Thyroid gland (tissue), 4 donors: ENCODE measurements around the gene CDC42SE1. TPM values are rescaled to one million over a fixed set of nuclear protein-coding genes. Genes with fewer than 3 reads are reported as not detected.

Experiments
- DNase-seq, 2 donors: peaks; one replicate each; pipeline ENCODE4 v3.0.0-alpha.2; 2019
- H3K27ac ChIP-seq, 3 donors: fragments of 200-600 bp; sonication (generic); 1 replicate in 2 of 3; 2 replicates in 1 of 3; pipeline ENCODE4 v1.5.1; 2016 to 2019; ENCODE audit warnings: mild to moderate bottlenecking in 1 of 3, moderate library complexity in 1 of 3
- H3K27me3 ChIP-seq: fragments of 200-600 bp; sonication (generic); one replicate; pipeline ENCODE4 v1.5.1; 2019
- H3K36me3 ChIP-seq, 2 donors: fragments of 200-600 bp; sonication (generic); one replicate each; pipeline ENCODE4 v1.5.1; 2016 to 2019
- H3K4me1 ChIP-seq, 2 donors: fragments of 200-600 bp; sonication (generic); one replicate each; pipeline ENCODE4 v1.5.1; 2017 to 2019
- H3K4me3 ChIP-seq, 3 donors: fragments of 200-600 bp; sonication (generic); replicated peaks in 1 of 3; 1 replicate in 2 of 3; 2 replicates in 1 of 3; pipeline ENCODE4 v1.5.1; 2016; ENCODE audit warnings: mild to moderate bottlenecking in 1 of 3
- H3K9me3 ChIP-seq: fragments of 200-600 bp; sonication (generic); one replicate; pipeline ENCODE4 v1.5.1; 2017
- CTCF ChIP-seq, 6 experiments: fragments of 200-600 bp in 3 of 6; fragments of 450-650 bp in 3 of 6; sonication (generic) in 3 of 6; IDR thresholded peaks; one replicate each; pipeline ENCODE4 v1.5.1; 2016 to 2019; ENCODE audit warnings: antibody characterized with exemption in 6 of 6, mild to moderate bottlenecking in 2 of 6, inconsistent platforms in 1 of 6, moderate library complexity in 1 of 6
- POLR2A ChIP-seq, 2 donors: fragments of 450-650 bp; IDR thresholded peaks; one replicate each; pipeline ENCODE4 v1.6.1; 2017; ENCODE audit warnings: antibody characterized with exemption in 2 of 2, mild to moderate bottlenecking in 2 of 2, moderate library complexity in 1 of 2
- WGBS, 2 donors: methylation state at CpG; one replicate each; pipeline ENCODE4 v1.1.5; 2017; 5-methylcytosine and 5-hydroxymethylcytosine counted together
- intact Hi-C: fragments of 100-400 bp; cut with DNase I; formaldehyde crosslinking; loops from one replicate; pipeline ENCODE4 v1.15.1; 2023
- total RNA-seq, 4 donors: library from RNA; depleted of rRNA; stranded (reverse); fragments of >200 nt; gene quantifications; one replicate each; pipeline ENCODE4 v1.2.3, GENCODE V29; 2016

CDC42SE1 gene
- total RNA-seq, 4 donors from 2014 or later, result 64.9 to 95.3 (median 82.2) TPM

GRCh38 chr1:151009674-151010345 is 49.6 kb downstream of the CDC42SE1 start:
- no peak for DNase-seq
- Histone ChIP-seq H3K9me3 (no peaks in the 10 kb centered on the region), H3K27ac (peak overlapping the region; percentile 92 to 98 (median 96)), H3K27me3 (no peaks in the 10 kb centered on the region), H3K4me1 (peaks cover 62 to 63% of the 10 kb centered on the region in 2 donors), H3K36me3 (no peaks in the 10 kb centered on the region), H3K4me3 (no peak overlapping the region)
- intact Hi-C loops, result loop anchor here (5.0 kb wide), 1 partner anchor 47 kb away; the partner anchor contains the start of gene CDC42SE1
- TF ChIP-seq CTCF (IDR thresholded peaks at IDR 0.05) (no peak), POLR2A (IDR thresholded peaks at IDR 0.05) (no peak)
- WGBS, 2 donors, result 92 to 94% methylated on average over 8 of the region's 8 CpGs

GRCh38 chr1:151009206-151009587 is 50.2 kb downstream of the CDC42SE1 start:
- 26% methylated on average over 3 of the region's 3 CpGs for WGBS, 2 donors

GRCh38 chr1:151008244-151009205 is 50.9 kb downstream of the CDC42SE1 start, which contains the start of gene PRUNE1:
PRUNE1 (plus strand) TSS chr1:151008449; CDS start chr1:151008633, 184 bp downstream.
- no peaks in the 10 kb centered on the region for H3K9me3 ChIP-seq
- intact Hi-C loops, result loop anchor here (5.0 kb wide), 1 partner anchor 49 kb away; the partner anchor contains the start of gene CDC42SE1
- H3K4me3 ChIP-seq, result peak within 1 kb of the TSS; percentile 71 to 89 (median 73)
- DNase-seq, result peak; percentile 96
- peaks cover 64% of the 10 kb centered on the region in 2 donors for H3K4me1 ChIP-seq
- no peaks in the 10 kb centered on the region for H3K27me3 ChIP-seq
- no peak for TF ChIP-seq CTCF (IDR thresholded peaks at IDR 0.05)
- TF ChIP-seq POLR2A (IDR thresholded peaks at IDR 0.05), result peak in 1 of 2 donors; percentile 95
- peak within 1 kb of the TSS; percentile 92 to 98 (median 96) for H3K27ac ChIP-seq
- H3K36me3 ChIP-seq, result no peaks in the 10 kb centered on the region
- WGBS, 2 donors, result 1 to 2% methylated on average over 30 to 44 of the region's 69 CpGs

More at GRCh38 chr1:151009206-151009587, 50.2 kb downstream of the CDC42SE1 start:
- no peaks in the 10 kb centered on the region for H3K9me3 ChIP-seq
- intact Hi-C loops, result loop anchor here (5.0 kb wide), 1 partner anchor 48 kb away; the partner anchor contains the start of gene CDC42SE1
- H3K27ac ChIP-seq, result peak overlapping the region; percentile 92 to 98 (median 96)
- no peaks in the 10 kb centered on the region for H3K36me3 ChIP-seq
- TF ChIP-seq POLR2A (IDR thresholded peaks at IDR 0.05), result no peak
- no peak for TF ChIP-seq CTCF (IDR thresholded peaks at IDR 0.05)
- DNase-seq, result no peak
- peak overlapping the region; percentile 71 to 89 (median 73) for H3K4me3 ChIP-seq
- H3K4me1 ChIP-seq, result peaks cover 62 to 63% of the 10 kb centered on the region in 2 donors
- no peaks in the 10 kb centered on the region for H3K27me3 ChIP-seq

GRCh38 chr1:151007853-151008243 is 51.6 kb downstream of the CDC42SE1 start:
- H3K9me3 ChIP-seq, result no peaks in the 10 kb centered on the region
- H3K27ac ChIP-seq, result peak overlapping the region; percentile 71 to 98 (median 96)
- no peaks in the 10 kb centered on the region for H3K27me3 ChIP-seq
- H3K4me1 ChIP-seq, result peaks cover 64 to 65% of the 10 kb centered on the region in 2 donors
- no peak for DNase-seq
- peak overlapping the region in 1 of 3 donors; percentile 73 for H3K4me3 ChIP-seq
- H3K36me3 ChIP-seq, result no peaks in the 10 kb centered on the region
- intact Hi-C loops, result loop anchor here (5.0 kb wide), 1 partner anchor 49 kb away; the partner anchor contains the start of gene CDC42SE1
- peak in 1 of 6 experiments; percentile 19 for TF ChIP-seq CTCF (IDR thresholded peaks at IDR 0.05)
- no peak for TF ChIP-seq POLR2A (IDR thresholded peaks at IDR 0.05)
- 18 to 20% methylated on average over 4 of the region's 4 CpGs for WGBS, 2 donors
